ENCODE measurements around the gene CSNK1E. TPM values are rescaled to one million over a fixed set of nuclear protein-coding genes. Genes with fewer than 3 reads are reported as not detected.
A peak's percentile ranks its signal among the peaks of the same experiment; 100 is the strongest.

CSNK1E gene
- total RNA-seq, 2 donors from 2014 or later: 41.8 to 78.8 TPM

- peak overlapping the region; percentile 56 to 65 for H3K27ac ChIP-seq
- no peak for DNase-seq (ENCODE audit: low spot score)
- no peak overlapping the region for H3K4me3 ChIP-seq
- no peaks in the 10 kb centered on the region for H3K9me3 ChIP-seq
- peaks cover 0 to 72% of the 10 kb centered on the region in 2 donors for H3K4me1 ChIP-seq
- no peaks in the 10 kb centered on the region for H3K27me3 ChIP-seq
- peak in 1 of 2 donors; percentile 45 for TF ChIP-seq CTCF (IDR thresholded peaks at IDR 0.05)
- peaks cover 43% of the 10 kb centered on the region for H3K36me3 ChIP-seq
Measured at GRCh38 chr22:38304526-38304925, 12.7 kb downstream of the CSNK1E start.

GRCh38 chr22:38303974-38304373 is 13.3 kb downstream of the CSNK1E start:
- no peak overlapping the region for H3K4me3 ChIP-seq
- H3K27ac ChIP-seq: peak overlapping the region; percentile 56 to 65
- H3K4me1 ChIP-seq: peaks cover 0 to 69% of the 10 kb centered on the region in 2 donors
- H3K27me3 ChIP-seq: no peaks in the 10 kb centered on the region
- no peak for TF ChIP-seq CTCF (IDR thresholded peaks at IDR 0.05)
- peaks cover 47% of the 10 kb centered on the region for H3K36me3 ChIP-seq
- DNase-seq (ENCODE audit: low spot score): no peak
- no peaks in the 10 kb centered on the region for H3K9me3 ChIP-seq

GRCh38 chr22:38302906-38303305 is 14.3 kb downstream of the CSNK1E start:
- TF ChIP-seq CTCF (IDR thresholded peaks at IDR 0.05): no peak
- no peak overlapping the region for H3K4me3 ChIP-seq
- peaks cover 56% of the 10 kb centered on the region for H3K36me3 ChIP-seq
- no peak for DNase-seq (ENCODE audit: low spot score)
- H3K27ac ChIP-seq: peak overlapping the region; percentile 56 to 65
- no peaks in the 10 kb centered on the region for H3K9me3 ChIP-seq
- H3K4me1 ChIP-seq: peaks cover 0 to 59% of the 10 kb centered on the region in 2 donors
- no peaks in the 10 kb centered on the region for H3K27me3 ChIP-seq

- H3K27ac ChIP-seq: no peak overlapping the region
- peaks cover 75% of the 10 kb centered on the region for H3K36me3 ChIP-seq
- H3K9me3 ChIP-seq: no peaks in the 10 kb centered on the region
- H3K4me3 ChIP-seq: no peak overlapping the region
- DNase-seq (ENCODE audit: low spot score): no peak
- no peak for TF ChIP-seq CTCF (IDR thresholded peaks at IDR 0.05)
- H3K4me1 ChIP-seq: peaks cover 0 to 44% of the 10 kb centered on the region in 2 donors
- H3K27me3 ChIP-seq: no peaks in the 10 kb centered on the region
Measured at GRCh38 chr22:38300946-38301345, 16.3 kb downstream of the CSNK1E start.

- H3K4me1 ChIP-seq: peaks cover 0 to 38% of the 10 kb centered on the region in 2 donors
Measured at GRCh38 chr22:38300197-38300945, 16.9 kb downstream of the CSNK1E start.

More at GRCh38 chr22:38300197-38300945, 16.9 kb downstream of the CSNK1E start:
- Histone ChIP-seq H3K27me3 (no peaks in the 10 kb centered on the region), H3K27ac (no peak overlapping the region), H3K4me3 (no peak overlapping the region), H3K9me3 (no peaks in the 10 kb centered on the region), H3K36me3 (peaks cover 81% of the 10 kb centered on the region)
- no peak for DNase-seq (ENCODE audit: low spot score)
- no peak for TF ChIP-seq CTCF (IDR thresholded peaks at IDR 0.05)
